ENCODE data around the gene FAF1.

FAF1 gene

DNA sequence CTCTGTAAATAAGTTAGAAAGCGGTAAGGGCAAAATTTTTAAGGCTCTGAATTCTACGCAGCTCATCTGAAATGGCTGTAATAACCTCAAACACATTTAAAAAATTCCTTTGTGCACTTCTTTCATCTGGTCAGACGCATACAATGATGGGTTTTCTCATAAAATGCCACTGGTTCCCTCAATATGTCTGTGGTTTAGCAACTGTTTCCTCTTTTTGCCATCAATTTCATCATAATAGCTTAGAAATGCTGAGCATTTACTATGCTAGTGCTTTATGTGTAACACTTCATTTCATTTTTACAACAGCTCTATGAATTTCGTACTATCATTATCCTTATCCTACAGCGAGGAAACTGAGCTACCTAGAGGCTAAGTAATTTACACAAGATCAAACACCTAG, 501.6 kb downstream of the FAF1 start:
- no peak for DNase-seq

DNA sequence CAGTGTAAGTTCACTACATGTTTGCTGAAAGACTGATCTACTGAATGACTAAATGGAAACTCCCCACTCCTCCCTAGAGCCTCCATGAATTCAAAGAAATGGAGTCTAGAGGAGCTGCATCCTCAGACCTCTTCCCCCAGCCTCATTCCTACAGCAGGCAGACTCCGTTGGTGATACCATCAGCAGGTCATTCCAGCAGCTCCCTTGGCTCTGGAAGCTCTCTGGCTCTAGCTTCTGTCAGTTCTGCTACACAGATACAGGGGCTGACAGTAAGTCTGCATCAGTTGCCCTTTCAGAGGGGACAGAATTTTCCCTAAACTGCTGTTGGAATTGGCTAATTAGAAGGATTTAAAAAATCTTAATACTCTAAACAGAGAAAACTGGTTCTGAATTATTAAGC, 505.2 kb downstream of the FAF1 start:
- no peak for DNase-seq

DNA sequence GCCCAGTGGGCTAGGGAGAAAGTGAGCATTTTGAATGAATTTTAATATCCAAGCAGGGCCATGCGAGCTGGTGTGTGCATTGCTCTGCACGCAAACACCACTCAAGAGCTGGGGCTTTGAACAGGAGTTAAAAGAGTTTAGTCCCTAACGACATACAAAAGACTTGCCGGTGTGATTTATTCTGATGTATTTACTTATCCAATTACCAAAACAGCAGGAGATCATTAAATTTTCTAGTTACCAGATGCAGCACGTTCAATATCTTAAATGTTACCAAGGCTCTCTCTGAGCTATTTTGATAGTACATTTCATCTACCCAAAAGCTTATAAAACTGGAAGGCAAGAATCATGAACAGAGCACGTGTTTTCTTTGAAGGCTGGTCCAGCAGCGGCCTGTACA, 506.8 kb downstream of the FAF1 start:
- no peak for DNase-seq

DNA sequence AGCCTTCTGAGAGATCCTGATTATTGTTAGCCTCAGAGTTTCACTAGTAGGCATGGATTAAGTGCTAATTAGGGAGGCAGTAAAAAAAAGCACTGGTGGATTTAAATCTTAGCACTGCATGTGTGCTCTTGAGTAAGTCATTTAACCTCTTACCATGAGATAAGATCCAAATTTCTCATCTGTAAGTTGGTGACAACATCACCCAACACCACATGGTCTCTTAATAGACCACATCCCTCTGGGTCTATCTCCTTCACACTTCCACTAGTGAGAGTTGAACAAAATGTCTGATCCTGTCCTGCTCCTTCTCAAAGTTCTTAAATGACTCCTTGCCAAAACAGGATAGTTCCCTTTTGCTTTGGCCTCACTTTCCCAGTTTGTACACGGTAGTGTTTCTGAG, 507.4 kb downstream of the FAF1 start:
- no peak for DNase-seq

GRCh38 chr1:50450861-50451653, 509.0 kb downstream of the FAF1 start:
- no peak for DNase-seq

- no peak for DNase-seq
Observed at GRCh38 chr1:50447961-50448360, 512.1 kb downstream of the FAF1 start.

GRCh38 chr1:50441183-50441582, 518.9 kb downstream of the FAF1 start:
- no peak for DNase-seq

GRCh38 chr1:50438945-50439344, 521.1 kb downstream of the FAF1 start:
- DNase-seq, result no peak

DNA sequence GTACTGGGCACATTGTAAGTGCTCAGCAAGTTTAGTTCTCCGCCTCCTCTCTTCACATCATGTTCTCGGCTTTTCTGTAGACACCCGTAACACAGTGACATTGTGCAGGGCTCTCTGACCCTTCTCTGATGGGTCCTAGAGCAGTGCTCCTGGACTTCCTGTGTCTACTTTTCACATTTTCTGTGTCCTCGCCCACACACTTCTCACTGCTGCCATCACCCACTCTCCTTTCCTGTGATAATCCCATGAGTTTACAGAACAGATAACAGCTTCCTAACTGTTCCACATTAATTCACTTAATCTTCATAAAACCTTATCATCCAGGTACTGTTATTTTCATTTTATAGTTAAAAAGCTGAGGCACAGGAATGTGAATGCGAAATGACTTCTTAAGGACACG, 523.6 kb downstream of the FAF1 start:
- no peak for DNase-seq

DNA sequence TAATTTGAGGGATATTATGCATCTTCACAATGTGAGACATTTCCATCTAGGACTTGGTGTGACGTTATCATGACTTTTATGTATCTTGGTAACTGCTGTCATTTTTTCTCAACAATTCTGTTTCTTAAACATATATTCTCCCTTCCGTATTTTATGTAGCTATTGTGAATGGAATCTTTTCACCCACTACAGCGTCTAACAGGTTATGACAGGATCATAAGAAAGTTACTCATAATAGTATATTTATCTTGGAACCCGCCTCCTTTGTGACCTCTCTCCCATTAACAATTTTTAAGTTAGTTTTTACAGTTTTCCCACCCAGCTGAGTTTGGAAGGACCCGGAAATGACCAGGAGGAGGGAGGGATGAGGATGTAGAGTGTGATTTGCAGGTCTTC, 530.1 kb downstream of the FAF1 start:
- DNase-seq, result no peak

DNA sequence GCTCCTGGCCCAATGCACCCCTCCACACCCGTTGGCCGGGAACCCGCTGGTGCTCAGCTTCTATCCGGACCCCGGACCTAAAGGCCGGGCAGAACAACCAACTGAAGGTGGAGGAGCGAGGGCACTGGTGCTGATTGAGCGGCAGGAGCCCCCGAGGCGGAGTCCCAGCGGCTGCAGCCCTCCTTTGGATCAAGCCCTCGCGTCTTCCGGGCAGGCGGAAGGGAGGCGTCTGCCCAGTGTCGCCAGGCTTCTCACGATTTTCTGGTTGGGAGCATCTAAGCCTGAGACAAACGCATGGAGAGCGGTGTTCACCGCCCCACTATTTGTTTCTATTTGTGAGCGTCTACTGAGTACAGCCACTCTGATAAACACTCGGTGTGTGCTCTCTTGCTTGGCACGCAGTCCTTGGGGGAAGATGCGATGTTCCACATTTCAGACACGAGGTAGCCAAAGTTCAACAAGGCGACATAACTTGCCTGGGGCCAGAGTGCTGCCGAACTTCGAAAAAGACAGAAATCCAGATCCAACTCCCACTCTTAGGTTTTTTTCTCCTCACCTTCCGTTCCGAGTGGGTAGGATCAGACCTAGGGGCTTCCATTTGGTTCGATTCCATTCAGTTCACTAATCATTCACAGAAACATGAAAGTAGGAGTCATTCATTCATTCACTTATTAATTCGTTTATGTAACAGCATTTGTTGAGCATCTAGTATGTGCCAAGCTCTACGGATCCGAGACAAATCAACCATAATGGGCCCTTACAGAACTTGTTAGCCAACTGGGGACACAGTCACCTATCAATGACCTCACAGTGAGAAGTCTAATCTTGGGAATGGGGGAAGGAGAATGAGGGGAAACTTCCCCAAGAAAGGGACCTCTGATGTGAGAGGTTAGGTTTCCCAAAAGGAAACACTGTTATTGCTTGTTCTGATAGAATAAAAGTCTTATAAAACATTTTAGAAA, 532.0 kb downstream of the FAF1 start:
- DNase-seq, result no peak

GRCh38 chr1:50427086-50427817, 532.8 kb downstream of the FAF1 start:
- no peak for DNase-seq

GRCh38 chr1:50426702-50427085, 533.4 kb downstream of the FAF1 start:
- no peak for DNase-seq

- no peak for DNase-seq
Observed at GRCh38 chr1:50426108-50426700, 533.9 kb downstream of the FAF1 start.

DNA sequence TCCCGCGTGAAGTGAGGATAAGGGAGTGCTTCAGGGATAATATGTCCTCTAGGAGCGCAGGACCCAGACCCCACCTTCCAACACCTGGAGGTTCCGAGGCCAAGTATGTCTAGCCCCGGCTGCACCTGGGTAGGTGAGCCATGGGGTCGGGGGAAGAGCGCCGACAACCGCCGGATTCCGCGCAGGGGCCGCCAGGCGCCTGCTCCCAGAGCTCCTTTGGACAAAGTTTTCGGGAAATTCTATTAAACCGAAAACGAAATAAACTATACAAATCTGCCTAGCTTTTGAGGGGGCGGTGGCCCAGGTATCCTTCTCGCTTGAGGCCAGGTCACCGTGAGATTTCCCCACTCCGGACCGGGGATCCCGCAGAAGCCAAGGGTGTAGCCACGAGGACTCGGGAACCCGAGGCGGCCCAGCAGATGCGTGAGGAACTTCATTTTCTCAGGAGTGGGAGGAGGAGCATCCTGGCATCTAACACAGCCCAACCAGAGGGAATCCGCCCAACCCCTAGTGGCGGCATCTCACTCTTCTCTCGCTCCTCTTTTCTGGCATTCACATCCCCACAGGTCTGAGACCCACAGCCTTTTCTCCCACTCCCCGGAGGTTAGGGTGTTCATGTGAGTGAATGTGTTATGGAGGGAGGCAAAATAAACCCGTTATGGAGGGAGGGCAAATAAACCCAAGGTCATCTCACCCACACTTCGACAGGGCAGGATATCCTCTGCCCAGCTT, 534.5 kb downstream of the FAF1 start:
- DNase-seq, result no peak

GRCh38 chr1:50424884-50425375, 535.1 kb downstream of the FAF1 start:
- no peak for DNase-seq

GRCh38 chr1:50424045-50424883, 535.8 kb downstream of the FAF1 start:
- no peak for DNase-seq

DNA sequence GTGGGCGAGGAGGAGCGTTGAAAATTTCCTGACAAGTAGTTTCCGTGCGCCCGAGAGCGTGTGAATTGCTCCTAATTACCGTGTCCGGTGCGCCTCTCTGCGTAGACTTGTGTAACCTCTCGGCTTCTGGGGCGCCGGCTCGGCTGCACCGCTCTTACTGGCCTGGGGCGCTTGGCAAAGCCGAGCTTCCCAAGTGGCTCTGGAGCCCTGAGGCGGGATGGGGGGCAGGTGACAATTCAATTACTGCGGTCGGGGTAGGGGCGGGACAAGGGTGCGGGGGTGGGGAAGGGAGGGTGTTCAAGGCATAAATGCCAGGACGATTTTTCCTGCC, 536.4 kb downstream of the FAF1 start:
- no peak for DNase-seq

GRCh38 chr1:50422946-50423669, 537.0 kb downstream of the FAF1 start, which contains the start of gene DMRTA2:
Gene DMRTA2, minus strand, starts transcription at chr1:50423443. Its CDS starts 1,907 bp downstream, at chr1:50421536.
- no peak for DNase-seq

DNA sequence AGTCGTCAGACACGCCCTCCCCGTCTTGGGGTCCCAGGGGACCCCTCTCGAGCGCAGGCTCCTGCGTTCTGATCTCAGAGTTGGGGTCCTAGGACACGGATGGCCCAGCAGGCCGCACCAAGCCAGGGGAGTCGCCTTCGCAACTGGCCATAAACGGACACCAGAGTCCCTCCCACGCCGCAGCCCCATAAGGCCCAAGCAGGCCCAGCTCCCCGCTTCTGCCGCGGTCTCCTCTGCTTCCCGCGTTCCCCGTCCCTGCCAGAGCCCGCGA, 537.5 kb downstream of the FAF1 start:
- no peak for DNase-seq
